ENCODE results near the gene RNF111.
"Not testable (repeated sequence)": the region's sequence is repeated elsewhere in the genome, so short reads cannot be mapped to it uniquely, and the experiment has no call there.

RNF111 gene

GRCh38 chr15:58994906-58995453, 7.5 kb downstream of the RNF111 start:
- no peak for DNase-seq (ENCODE audit: low read depth)
- TF ChIP-seq, protein P1, sequence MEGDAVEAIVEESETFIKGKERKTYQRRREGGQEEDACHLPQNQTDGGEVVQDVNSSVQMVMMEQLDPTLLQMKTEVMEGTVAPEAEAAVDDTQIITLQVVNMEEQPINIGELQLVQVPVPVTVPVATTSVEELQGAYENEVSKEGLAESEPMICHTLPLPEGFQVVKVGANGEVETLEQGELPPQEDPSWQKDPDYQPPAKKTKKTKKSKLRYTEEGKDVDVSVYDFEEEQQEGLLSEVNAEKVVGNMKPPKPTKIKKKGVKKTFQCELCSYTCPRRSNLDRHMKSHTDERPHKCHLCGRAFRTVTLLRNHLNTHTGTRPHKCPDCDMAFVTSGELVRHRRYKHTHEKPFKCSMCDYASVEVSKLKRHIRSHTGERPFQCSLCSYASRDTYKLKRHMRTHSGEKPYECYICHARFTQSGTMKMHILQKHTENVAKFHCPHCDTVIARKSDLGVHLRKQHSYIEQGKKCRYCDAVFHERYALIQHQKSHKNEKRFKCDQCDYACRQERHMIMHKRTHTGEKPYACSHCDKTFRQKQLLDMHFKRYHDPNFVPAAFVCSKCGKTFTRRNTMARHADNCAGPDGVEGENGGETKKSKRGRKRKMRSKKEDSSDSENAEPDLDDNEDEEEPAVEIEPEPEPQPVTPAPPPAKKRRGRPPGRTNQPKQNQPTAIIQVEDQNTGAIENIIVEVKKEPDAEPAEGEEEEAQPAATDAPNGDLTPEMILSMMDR (IDR thresholded peaks at IDR 0.05; ENCODE audit: insufficient read depth, low read depth, low read length, missing control alignments) = no peak
- no peak overlapping the region for H3K4me3 ChIP-seq (ENCODE audit: low read length)

DNA sequence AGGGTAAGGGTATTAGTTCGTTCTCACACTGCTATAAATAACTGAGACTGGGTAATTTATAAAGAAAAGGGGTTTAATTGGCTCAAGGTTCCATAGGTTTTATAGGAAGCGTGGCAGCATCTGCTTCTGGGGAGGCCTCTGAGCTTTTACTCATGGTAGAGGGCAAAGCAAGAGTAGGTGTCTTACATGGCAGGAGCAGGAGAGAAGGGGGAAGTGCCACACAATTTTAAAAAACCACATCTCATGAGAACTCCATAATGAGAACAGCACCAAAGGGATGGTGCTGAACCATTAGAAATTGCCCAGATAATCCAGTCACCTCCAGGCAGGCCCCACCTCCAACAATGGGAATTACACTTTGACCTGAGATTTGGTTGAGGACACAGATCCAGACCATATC, 12.2 kb downstream of the RNF111 start:
- TF ChIP-seq, protein P1 (IDR thresholded peaks at IDR 0.05; ENCODE audit: insufficient read depth, low read depth, low read length, missing control alignments) = no peak
- H3K4me3 ChIP-seq (ENCODE audit: low read length) = no peak overlapping the region

DNA sequence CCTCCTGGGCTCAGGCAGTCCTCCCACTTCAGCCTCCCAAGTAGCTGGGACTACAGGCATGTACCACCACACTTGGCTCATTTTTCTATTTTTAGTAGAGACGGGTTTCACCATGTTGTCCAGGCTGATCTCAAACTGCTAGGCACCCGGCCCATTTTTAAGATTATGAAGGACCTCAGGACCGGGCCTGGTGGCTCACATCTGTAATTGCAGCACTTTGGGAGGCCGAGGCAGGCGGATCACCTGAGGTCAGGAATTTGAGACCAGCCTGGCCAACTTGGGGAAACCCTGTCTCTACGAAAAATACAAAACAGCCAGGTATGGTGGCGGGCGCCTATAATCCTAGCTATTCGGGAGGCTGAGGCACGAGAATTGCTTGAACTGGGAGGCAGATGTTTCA, 12.8 kb downstream of the RNF111 start:
- not testable (repeated sequence) for H3K4me3 ChIP-seq (ENCODE audit: low read length); DNase-seq (ENCODE audit: low read depth)

More for the DNA sequence above, 12.2 kb downstream of the RNF111 start:
- no peak for DNase-seq (ENCODE audit: low read depth)

- TF ChIP-seq, protein P1 (IDR thresholded peaks at IDR 0.05; ENCODE audit: insufficient read depth, low read depth, low read length, missing control alignments) = no peak
- no peak overlapping the region for H3K4me3 ChIP-seq (ENCODE audit: low read length)
- no peak for DNase-seq (ENCODE audit: low read depth)
These were observed 14.5 kb downstream of the RNF111 start for GRCh38 chr15:59001946-59002345.

- TF ChIP-seq, protein P1 (IDR thresholded peaks at IDR 0.05; ENCODE audit: insufficient read depth, low read depth, low read length, missing control alignments) = no peak
- no peak for DNase-seq (ENCODE audit: low read depth)
- no peak overlapping the region for H3K4me3 ChIP-seq (ENCODE audit: low read length)
These were observed 15.0 kb downstream of the RNF111 start for GRCh38 chr15:59002418-59002859.

DNA sequence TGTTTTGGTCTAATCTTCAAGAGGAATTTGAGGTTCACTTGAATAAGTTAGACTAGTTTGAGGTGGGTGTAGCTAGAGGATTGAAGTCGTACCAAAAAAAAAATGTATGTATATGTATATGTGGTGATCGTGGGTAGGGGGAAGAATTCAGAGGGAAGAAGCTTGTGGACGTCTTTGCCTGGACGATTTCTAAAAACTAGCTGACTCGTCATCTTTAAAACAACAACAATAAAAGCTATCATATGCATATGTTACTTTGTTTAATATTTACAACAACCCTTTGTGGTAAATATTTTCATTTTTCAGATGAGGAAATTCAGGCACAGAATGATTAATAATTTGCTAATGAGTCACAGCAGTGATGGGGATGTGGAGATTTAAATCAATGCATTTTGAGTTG, 18.1 kb downstream of the RNF111 start:
- DNase-seq (ENCODE audit: low read depth) = no peak
- TF ChIP-seq, protein P1 (IDR thresholded peaks at IDR 0.05; ENCODE audit: insufficient read depth, low read depth, low read length, missing control alignments) = no peak
- H3K4me3 ChIP-seq (ENCODE audit: low read length) = no peak overlapping the region

GRCh38 chr15:59008086-59008485, 20.6 kb downstream of the RNF111 start:
- H3K4me3 ChIP-seq (ENCODE audit: low read length) = no peak overlapping the region
- TF ChIP-seq, protein P1 (IDR thresholded peaks at IDR 0.05; ENCODE audit: insufficient read depth, low read depth, low read length, missing control alignments) = no peak
- no peak for DNase-seq (ENCODE audit: low read depth)

Measured in epithelial cell of esophagus (primary cell).